ENCODE results near the gene NPAS3. TPM values are rescaled to one million over a fixed set of nuclear protein-coding genes. Genes with fewer than 3 reads are reported as not detected.

The NPAS3 gene
- total RNA-seq, 1 donor from 2014 or later: 5.2 TPM

GRCh38 chr14:33573301-33573880 lies 634.7 kb downstream of the NPAS3 start:
- no peak for TF ChIP-seq CTCF (IDR thresholded peaks at IDR 0.05; ENCODE audit: unreplicated experiment)
- no peak for DNase-seq (ENCODE audit: low spot score in 2 of 2, unreplicated experiment in 2 of 2)
- no peaks in the 10 kb centered on the region for H3K9me3 Mint-ChIP-seq
- peaks cover 32% of the 10 kb centered on the region for H3K4me1 Mint-ChIP-seq
- no peak overlapping the region for H3K27ac Mint-ChIP-seq
- H3K27me3 Mint-ChIP-seq (ENCODE audit: low read depth): peaks cover 5% of the 10 kb centered on the region
- H3K36me3 Mint-ChIP-seq: no peaks in the 10 kb centered on the region
- H3K4me3 Mint-ChIP-seq: no peak overlapping the region

DNA sequence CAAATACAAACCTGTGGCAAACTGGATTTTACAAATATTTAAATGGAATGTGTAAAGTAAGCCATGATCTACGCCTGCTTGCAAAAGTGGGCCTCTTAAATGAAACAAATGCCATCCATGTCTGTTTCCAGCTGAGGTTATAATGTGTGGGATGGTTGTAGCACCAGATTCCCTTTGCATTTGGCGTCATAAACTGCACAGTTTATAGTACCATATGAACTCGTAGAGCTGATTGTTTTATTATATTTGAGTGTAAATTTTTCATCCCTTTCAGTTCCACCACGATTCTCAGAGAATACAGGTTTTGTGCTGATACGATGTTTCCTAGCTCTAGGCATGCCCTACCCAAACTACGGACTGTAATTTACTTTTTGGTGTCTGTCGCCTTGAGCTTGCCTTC lies 637.3 kb downstream of the NPAS3 start:
- TF ChIP-seq CTCF (IDR thresholded peaks at IDR 0.05; ENCODE audit: unreplicated experiment): no peak
- H3K27me3 Mint-ChIP-seq (ENCODE audit: low read depth): peaks cover 5% of the 10 kb centered on the region
- H3K27ac Mint-ChIP-seq: no peak overlapping the region
- DNase-seq (ENCODE audit: low spot score in 2 of 2, unreplicated experiment in 2 of 2): no peak
- H3K36me3 Mint-ChIP-seq: no peaks in the 10 kb centered on the region
- H3K4me1 Mint-ChIP-seq: peaks cover 16% of the 10 kb centered on the region
- H3K9me3 Mint-ChIP-seq: no peaks in the 10 kb centered on the region
- H3K4me3 Mint-ChIP-seq: no peak overlapping the region

- peaks cover 10% of the 10 kb centered on the region for H3K4me1 Mint-ChIP-seq
- H3K4me3 Mint-ChIP-seq: no peak overlapping the region
- no peak for TF ChIP-seq CTCF (IDR thresholded peaks at IDR 0.05; ENCODE audit: unreplicated experiment)
- peaks cover 7% of the 10 kb centered on the region for H3K27me3 Mint-ChIP-seq (ENCODE audit: low read depth)
- H3K27ac Mint-ChIP-seq: no peak overlapping the region
- no peaks in the 10 kb centered on the region for H3K36me3 Mint-ChIP-seq
- H3K9me3 Mint-ChIP-seq: no peaks in the 10 kb centered on the region
- no peak for DNase-seq (ENCODE audit: low spot score in 2 of 2, unreplicated experiment in 2 of 2)
Observed at GRCh38 chr14:33578461-33579216, 640.0 kb downstream of the NPAS3 start.

GRCh38 chr14:33580231-33580749 lies 641.6 kb downstream of the NPAS3 start:
- no peak overlapping the region for H3K4me3 Mint-ChIP-seq
- no peak overlapping the region for H3K27ac Mint-ChIP-seq
- H3K36me3 Mint-ChIP-seq: no peaks in the 10 kb centered on the region
- peaks cover 16% of the 10 kb centered on the region for H3K27me3 Mint-ChIP-seq (ENCODE audit: low read depth)
- DNase-seq (ENCODE audit: low spot score in 2 of 2, unreplicated experiment in 2 of 2): no peak
- H3K4me1 Mint-ChIP-seq: peaks cover 10% of the 10 kb centered on the region
- TF ChIP-seq CTCF (IDR thresholded peaks at IDR 0.05; ENCODE audit: unreplicated experiment): no peak
- no peaks in the 10 kb centered on the region for H3K9me3 Mint-ChIP-seq

DNA sequence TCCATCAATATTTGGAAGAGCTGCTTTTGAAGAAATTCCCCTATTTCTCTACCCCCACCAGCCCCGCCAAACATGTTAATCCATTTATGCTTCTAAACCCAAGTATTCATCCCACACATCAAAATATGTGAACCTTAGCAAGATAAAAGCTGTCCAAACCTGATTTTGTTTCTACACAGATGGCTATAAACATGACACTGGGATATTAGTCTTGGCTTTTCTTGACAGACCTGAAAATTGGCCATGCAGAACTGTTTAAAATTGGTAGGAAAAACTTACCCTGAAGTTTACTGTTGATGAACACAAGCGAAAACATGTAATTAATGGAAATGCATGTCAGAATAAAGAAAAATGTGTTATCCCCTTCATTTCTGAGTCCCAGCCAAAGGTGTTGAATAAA lies 642.2 kb downstream of the NPAS3 start:
- Mint-ChIP-seq H3K27ac (no peak overlapping the region), H3K9me3 (no peaks in the 10 kb centered on the region), H3K36me3 (no peaks in the 10 kb centered on the region), H3K27me3 (ENCODE audit: low read depth) (peaks cover 17% of the 10 kb centered on the region), H3K4me3 (no peak overlapping the region), H3K4me1 (peaks cover 10% of the 10 kb centered on the region)
- TF ChIP-seq CTCF (IDR thresholded peaks at IDR 0.05; ENCODE audit: unreplicated experiment): no peak
- no peak for DNase-seq (ENCODE audit: low spot score in 2 of 2, unreplicated experiment in 2 of 2)

Data from mesothelial cell of epicardium (in vitro differentiated cells).